Stimulated activated CD4-positive, alpha-beta T cell treated with anti-CD3 and anti-CD28 coated beads, Interleukin-15, amount 100 ng/mL, for 1 hour (primary cell): Measurements from ENCODE around the gene EED.
"Not testable (repeated sequence)": the region's sequence is repeated elsewhere in the genome, so short reads cannot be mapped to it uniquely, and the experiment has no call there.

Experiments used
- DNase-seq, 2 donors: peaks; one replicate each; pipeline ENCODE4 v3.0.0-alpha.2; 2020; ENCODE audit warnings: low read depth in 1 of 2, low spot score in 1 of 2

The EED gene

GRCh38 chr11:86218125-86219084, 26.1 kb upstream of the EED start:
- peak; percentile 13 to 28 for DNase-seq

- no peak for DNase-seq
Measured at GRCh38 chr11:86219311-86220193, 25.0 kb upstream of the EED start.

- no peak for DNase-seq
Measured at GRCh38 chr11:86220653-86221052, 23.9 kb upstream of the EED start.

GRCh38 chr11:86222081-86222480, 22.5 kb upstream of the EED start:
- DNase-seq = no peak

- not testable (repeated sequence) for DNase-seq
Measured at GRCh38 chr11:86224575-86224974, 20.0 kb upstream of the EED start.

- DNase-seq = not testable (repeated sequence)
Measured at GRCh38 chr11:86225344-86225743, 19.2 kb upstream of the EED start.

GRCh38 chr11:86228269-86229038, 16.1 kb upstream of the EED start:
- DNase-seq = no peak

GRCh38 chr11:86229039-86229330, 15.6 kb upstream of the EED start:
- not testable (repeated sequence) for DNase-seq

- no peak for DNase-seq
Measured at GRCh38 chr11:86230179-86230804, 14.3 kb upstream of the EED start.

GRCh38 chr11:86230921-86231434, 13.6 kb upstream of the EED start:
- DNase-seq = no peak

- no peak for DNase-seq
Measured at GRCh38 chr11:86232556-86232955, 12.0 kb upstream of the EED start.

- DNase-seq = no peak
Measured at GRCh38 chr11:86234831-86235461, 9.6 kb upstream of the EED start.

GRCh38 chr11:86237267-86237804, 7.2 kb upstream of the EED start:
- no peak for DNase-seq

- DNase-seq = no peak
Measured at GRCh38 chr11:86240164-86240563, 4.4 kb upstream of the EED start.

- DNase-seq = no peak
Measured at GRCh38 chr11:86241956-86242535, 2.5 kb upstream of the EED start.

- DNase-seq = no peak
Measured at GRCh38 chr11:86243396-86243795, 1.2 kb upstream of the EED start.

- peak; percentile 78 to 79 for DNase-seq
Measured at GRCh38 chr11:86244063-86244521, 461 bp upstream of the EED start.

GRCh38 chr11:86245369-86246292, 1.1 kb downstream of the EED start:
- DNase-seq = no peak
